EH (cell line): ENCODE data around the gene NKX1-1.
A peak's percentile ranks its signal among the peaks of the same experiment; 100 is the strongest.

Source experiments
- DNase-seq: peaks from one replicate; pipeline ENCODE4 v3.0.0-alpha.2; 2015; ENCODE audit warnings: low read depth

The NKX1-1 gene

GRCh38 chr4:1359976-1360375 lies 46.3 kb downstream of the NKX1-1 start:
- DNase-seq, result no peak

- no peak for DNase-seq
These were observed 47.1 kb downstream of the NKX1-1 start for GRCh38 chr4:1359144-1359501.

- DNase-seq, result no peak
These were observed 47.7 kb downstream of the NKX1-1 start for GRCh38 chr4:1358421-1359143.

- DNase-seq, result no peak
These were observed 48.6 kb downstream of the NKX1-1 start for GRCh38 chr4:1357356-1358248.

GRCh38 chr4:1356181-1356998 lies 49.9 kb downstream of the NKX1-1 start:
- DNase-seq, result peak; percentile 55

- DNase-seq, result no peak
These were observed 50.9 kb downstream of the NKX1-1 start for GRCh38 chr4:1355378-1355777.

- DNase-seq, result no peak
These were observed 51.3 kb downstream of the NKX1-1 start for GRCh38 chr4:1354983-1355275.

- DNase-seq, result no peak
These were observed 51.9 kb downstream of the NKX1-1 start for GRCh38 chr4:1354136-1354982.

- no peak for DNase-seq
These were observed 52.8 kb downstream of the NKX1-1 start for GRCh38 chr4:1353186-1354055.
